DOHH2 (cell line): ENCODE results near the gene PSEN2.

Experiments
- EZH2phosphoT487 ChIP-seq: fragments of 200-600 bp; sonication (generic); IDR thresholded peaks from 2 replicates; pipeline ENCODE4 v1.6.1; 2017; ENCODE audit warnings: borderline replicate concordance, mild to moderate bottlenecking, antibody characterized with exemption, low read length, moderate library complexity, mixed read lengths
- TF ChIP-seq, protein P1 (sequence below): fragments of 200-600 bp; sonication (generic); IDR thresholded peaks from one replicate; pipeline ENCODE4 v1.5.1; 2014; ENCODE audit warnings: antibody characterized with exemption, mild to moderate bottlenecking, low read depth, low read length; ENCODE audit not compliant: poor library complexity, severe bottlenecking

DNA sequence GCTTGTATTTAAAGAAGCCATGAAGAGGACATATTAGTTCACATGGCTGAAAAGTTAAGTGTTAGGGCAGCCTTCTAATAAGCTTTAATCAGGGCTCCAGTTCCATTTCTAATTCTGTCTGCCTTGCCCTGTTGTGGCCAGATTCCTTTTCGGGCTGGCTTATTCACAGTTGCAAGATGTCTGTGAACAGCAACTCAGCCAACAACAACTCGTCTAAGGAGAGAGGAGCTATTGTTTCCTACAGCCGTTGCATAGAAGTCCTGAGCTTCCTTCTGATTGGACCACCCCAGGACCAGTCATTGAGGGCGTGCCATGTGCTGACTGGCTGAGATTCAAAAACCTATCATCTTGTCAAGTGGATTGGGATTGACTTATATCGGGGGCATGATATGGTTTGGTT, 51.1 kb downstream of the PSEN2 start:
- TF ChIP-seq, protein P1, sequence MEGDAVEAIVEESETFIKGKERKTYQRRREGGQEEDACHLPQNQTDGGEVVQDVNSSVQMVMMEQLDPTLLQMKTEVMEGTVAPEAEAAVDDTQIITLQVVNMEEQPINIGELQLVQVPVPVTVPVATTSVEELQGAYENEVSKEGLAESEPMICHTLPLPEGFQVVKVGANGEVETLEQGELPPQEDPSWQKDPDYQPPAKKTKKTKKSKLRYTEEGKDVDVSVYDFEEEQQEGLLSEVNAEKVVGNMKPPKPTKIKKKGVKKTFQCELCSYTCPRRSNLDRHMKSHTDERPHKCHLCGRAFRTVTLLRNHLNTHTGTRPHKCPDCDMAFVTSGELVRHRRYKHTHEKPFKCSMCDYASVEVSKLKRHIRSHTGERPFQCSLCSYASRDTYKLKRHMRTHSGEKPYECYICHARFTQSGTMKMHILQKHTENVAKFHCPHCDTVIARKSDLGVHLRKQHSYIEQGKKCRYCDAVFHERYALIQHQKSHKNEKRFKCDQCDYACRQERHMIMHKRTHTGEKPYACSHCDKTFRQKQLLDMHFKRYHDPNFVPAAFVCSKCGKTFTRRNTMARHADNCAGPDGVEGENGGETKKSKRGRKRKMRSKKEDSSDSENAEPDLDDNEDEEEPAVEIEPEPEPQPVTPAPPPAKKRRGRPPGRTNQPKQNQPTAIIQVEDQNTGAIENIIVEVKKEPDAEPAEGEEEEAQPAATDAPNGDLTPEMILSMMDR = no peak
- TF ChIP-seq EZH2phosphoT487 = no peak
